C1 segment of cervical spinal cord (tissue), 14 donors: Measurements from ENCODE around the gene P4HA2.

Source experiments
- DNase-seq, 14 donors: peaks; one replicate each; lab custom pipeline; 2025; lab: John Stamatoyannopoulos, UW

P4HA2 gene

GRCh38 chr5:132264546-132265335, 37.1 kb upstream of the P4HA2 start:
- DNase-seq, result no peak

- DNase-seq, result peak in 1 of 14 donors; percentile 85
Measured at GRCh38 chr5:132263548-132264261, 36.1 kb upstream of the P4HA2 start.

GRCh38 chr5:132262882-132263547, 35.4 kb upstream of the P4HA2 start:
- DNase-seq, result no peak

- DNase-seq, result peak in 1 of 14 donors; percentile 82
Measured at GRCh38 chr5:132261881-132262845, 34.5 kb upstream of the P4HA2 start.

GRCh38 chr5:132260714-132261551, 33.3 kb upstream of the P4HA2 start:
- peak in 9 of 14 donors; percentile 25 to 80 (median 41) for DNase-seq

GRCh38 chr5:132260051-132260450, 32.4 kb upstream of the P4HA2 start:
- peak in 1 of 14 donors; percentile 83 for DNase-seq

GRCh38 chr5:132259069-132259851, 31.6 kb upstream of the P4HA2 start:
- DNase-seq, result peak in 4 of 14 donors; percentile 31 to 76 (median 40)

GRCh38 chr5:132258102-132259068, 30.7 kb upstream of the P4HA2 start:
- DNase-seq, result no peak

GRCh38 chr5:132257131-132258101, 29.8 kb upstream of the P4HA2 start, which contains the start of gene PDLIM4:
PDLIM4 (plus strand) TSS chr5:132257696; CDS start chr5:132257735, 39 bp downstream.
- DNase-seq, result peak in 2 of 14 donors; percentile 51 to 52

- DNase-seq, result no peak
Measured at GRCh38 chr5:132256783-132257130, 29.1 kb upstream of the P4HA2 start.

- no peak for DNase-seq
Measured at GRCh38 chr5:132256086-132256782, 28.6 kb upstream of the P4HA2 start.

- DNase-seq, result no peak
Measured at GRCh38 chr5:132254321-132254977, 26.8 kb upstream of the P4HA2 start.

- no peak for DNase-seq
Measured at GRCh38 chr5:132253452-132254320, 26.0 kb upstream of the P4HA2 start.

- DNase-seq, result no peak
Measured at GRCh38 chr5:132253008-132253441, 25.4 kb upstream of the P4HA2 start.
